ENCODE measurements around the gene HHAT.
A peak's percentile ranks its signal among the peaks of the same experiment; 100 is the strongest.

The HHAT gene

GRCh38 chr1:210629276-210629675 lies 300.6 kb downstream of the HHAT start:
- FAIRE-seq (no peak), DNase-seq (ENCODE audit: insufficient read length, low spot score) (no peak)
- no peak for TF ChIP-seq CTCF (IDR thresholded peaks at IDR 0.05; ENCODE audit: insufficient read depth, missing control alignments)

GRCh38 chr1:210631399-210631798 lies 302.7 kb downstream of the HHAT start:
- FAIRE-seq (no peak), DNase-seq (ENCODE audit: insufficient read length, low spot score) (no peak)
- TF ChIP-seq CTCF (IDR thresholded peaks at IDR 0.05; ENCODE audit: insufficient read depth, missing control alignments): no peak

- FAIRE-seq (no peak), DNase-seq (ENCODE audit: insufficient read length, low spot score) (no peak)
- no peak for TF ChIP-seq CTCF (IDR thresholded peaks at IDR 0.05; ENCODE audit: insufficient read depth, missing control alignments)
These were observed 304.4 kb downstream of the HHAT start for GRCh38 chr1:210633140-210633539.

GRCh38 chr1:210633636-210634035 lies 304.9 kb downstream of the HHAT start:
- no peak for DNase-seq (ENCODE audit: insufficient read length, low spot score)
- FAIRE-seq: no peak
- TF ChIP-seq CTCF (IDR thresholded peaks at IDR 0.05; ENCODE audit: insufficient read depth, missing control alignments): no peak

- no peak for FAIRE-seq
- TF ChIP-seq CTCF (IDR thresholded peaks at IDR 0.05; ENCODE audit: insufficient read depth, missing control alignments): no peak
- DNase-seq (ENCODE audit: insufficient read length, low spot score): no peak
These were observed 306.4 kb downstream of the HHAT start for GRCh38 chr1:210635108-210635507.

GRCh38 chr1:210641582-210641981 lies 312.9 kb downstream of the HHAT start:
- no peak for TF ChIP-seq CTCF (IDR thresholded peaks at IDR 0.05; ENCODE audit: insufficient read depth, missing control alignments)
- FAIRE-seq (peak; percentile 81), DNase-seq (ENCODE audit: insufficient read length, low spot score) (no peak)

- DNase-seq (ENCODE audit: insufficient read length, low spot score) (no peak), FAIRE-seq (no peak)
- TF ChIP-seq CTCF (IDR thresholded peaks at IDR 0.05; ENCODE audit: insufficient read depth, missing control alignments): no peak
These were observed 317.0 kb downstream of the HHAT start for GRCh38 chr1:210645582-210646257.

Measured in D721Med (cell line).